ENCODE data around the gene GRIA1.

Gene GRIA1

DNA sequence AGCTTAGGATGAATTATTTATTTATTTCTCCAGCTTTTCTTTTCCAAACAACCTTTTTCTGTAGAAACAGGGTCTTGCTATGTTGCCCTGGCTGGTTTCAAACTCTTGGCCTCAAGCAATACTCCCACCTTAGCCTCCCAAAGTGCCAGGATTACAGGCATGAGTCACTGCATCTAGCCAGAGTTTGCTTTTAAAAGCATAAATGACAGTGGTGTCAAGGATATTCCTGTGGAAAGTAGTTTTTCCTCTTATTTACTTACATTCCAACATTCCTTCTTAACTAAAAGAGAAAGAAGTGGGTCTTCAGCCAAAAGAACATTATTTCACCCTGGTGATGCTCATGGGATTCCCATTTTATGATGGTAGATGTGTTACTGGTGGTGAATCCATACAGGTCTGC is 62.4 kb downstream of the GRIA1 start:
- DNase-seq, result no peak

DNA sequence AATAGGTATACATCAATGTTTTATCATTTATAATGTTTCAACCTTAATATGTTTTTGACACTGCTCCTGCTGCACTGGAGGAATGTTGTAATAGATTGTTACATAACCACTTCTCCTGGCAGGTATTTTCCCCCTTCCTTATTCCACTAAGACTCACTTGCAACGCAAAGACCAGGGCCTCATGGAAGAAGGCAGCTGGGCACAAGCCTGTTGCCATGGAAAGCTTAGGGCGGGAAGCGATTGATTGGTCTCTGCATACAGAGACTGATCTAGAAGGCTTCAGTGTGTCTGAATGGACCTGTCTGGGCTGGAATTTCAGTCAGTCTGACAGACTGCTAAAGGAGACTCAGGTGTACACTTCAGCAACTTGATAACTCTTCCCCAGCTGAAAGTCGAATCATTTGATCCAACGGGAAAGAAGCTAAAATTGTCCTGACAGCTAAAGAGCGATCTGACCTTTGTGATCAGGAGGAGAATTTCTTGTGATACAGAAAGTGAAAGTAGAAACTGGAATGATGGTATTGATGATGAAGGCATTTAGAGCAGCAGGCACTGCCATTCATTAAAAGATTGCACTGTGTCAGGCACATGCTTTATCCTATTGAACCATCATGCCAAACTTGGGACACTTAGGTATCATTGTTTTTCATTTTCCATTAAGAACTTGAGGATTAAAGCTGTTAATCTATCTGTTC is 65.1 kb downstream of the GRIA1 start:
- no peak for DNase-seq

DNA sequence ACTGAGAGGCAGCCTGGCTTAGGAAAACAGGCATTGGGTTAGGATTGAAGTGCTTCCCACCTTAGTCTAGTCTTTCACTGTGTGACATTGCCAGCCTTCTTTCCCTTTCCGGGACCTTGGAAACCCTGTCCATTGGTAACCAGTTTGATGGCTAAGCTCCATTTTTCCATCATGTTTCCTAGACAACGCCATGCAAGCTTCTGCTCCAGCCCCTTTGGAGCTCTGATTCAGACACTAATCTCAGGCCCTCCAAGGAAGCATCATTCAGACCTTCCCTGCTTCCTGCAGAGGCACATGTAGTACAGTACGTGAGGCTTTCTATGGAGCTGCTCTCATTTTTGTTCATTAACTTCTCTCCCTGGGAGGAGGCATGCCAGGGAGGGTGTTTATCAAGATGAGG is 68.5 kb downstream of the GRIA1 start:
- DNase-seq, result no peak

DNA sequence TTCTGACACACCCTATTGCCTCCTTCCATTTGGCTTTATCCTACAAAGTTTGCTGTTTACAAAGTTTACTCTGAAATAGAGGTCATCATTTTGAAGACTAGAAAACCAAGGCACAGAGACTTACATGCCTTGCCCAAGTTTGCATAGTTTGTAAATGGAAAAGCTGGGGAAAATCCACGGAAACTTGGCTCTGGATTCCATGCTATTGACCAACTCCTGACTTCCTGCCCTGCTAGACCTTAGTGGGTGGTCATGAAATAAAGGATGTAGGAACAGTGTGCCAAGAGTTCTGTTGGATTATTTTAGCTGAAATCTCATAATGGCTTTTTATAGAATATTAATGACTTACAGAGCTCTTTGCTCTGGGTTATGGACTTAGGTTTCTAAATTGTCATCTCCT is 69.5 kb downstream of the GRIA1 start:
- no peak for DNase-seq

DNA sequence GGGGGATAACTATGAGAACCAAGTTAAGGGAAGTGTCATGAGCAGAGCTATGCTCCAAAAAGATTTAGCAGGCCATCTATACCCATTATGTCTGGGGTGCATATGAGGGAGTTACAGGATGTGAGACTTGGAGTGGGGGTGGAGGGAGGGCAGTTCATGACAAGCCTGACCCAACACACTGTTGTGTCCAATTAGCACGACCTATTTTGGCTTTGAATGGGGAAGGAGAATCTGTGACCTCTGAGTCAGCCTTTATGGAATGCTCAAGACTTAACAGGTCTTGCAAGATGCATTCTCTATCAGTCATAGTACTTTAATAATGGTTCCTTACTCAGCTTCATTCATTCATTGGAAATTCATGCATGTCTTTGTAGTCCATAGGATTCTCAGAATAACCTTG is 71.7 kb downstream of the GRIA1 start:
- no peak for DNase-seq

DNA sequence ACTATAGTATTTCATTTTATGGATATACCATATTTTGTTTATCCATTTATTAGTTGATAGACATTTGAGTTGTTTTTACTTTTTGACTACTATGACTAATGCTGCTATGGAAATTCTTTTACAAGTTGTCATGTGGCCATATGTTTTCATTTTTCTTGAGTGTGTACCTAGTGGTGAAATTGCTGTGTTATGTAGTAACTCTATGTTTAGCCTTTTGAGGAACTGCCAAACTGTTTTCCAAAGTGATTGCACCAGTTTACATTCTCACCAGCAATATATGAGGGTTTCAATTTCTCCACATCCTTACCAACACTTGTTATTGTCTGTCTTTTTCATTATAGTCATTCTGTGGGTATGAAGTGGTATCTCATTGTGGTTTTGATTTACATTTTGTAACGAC is 75.4 kb downstream of the GRIA1 start:
- DNase-seq, result no peak

DNA sequence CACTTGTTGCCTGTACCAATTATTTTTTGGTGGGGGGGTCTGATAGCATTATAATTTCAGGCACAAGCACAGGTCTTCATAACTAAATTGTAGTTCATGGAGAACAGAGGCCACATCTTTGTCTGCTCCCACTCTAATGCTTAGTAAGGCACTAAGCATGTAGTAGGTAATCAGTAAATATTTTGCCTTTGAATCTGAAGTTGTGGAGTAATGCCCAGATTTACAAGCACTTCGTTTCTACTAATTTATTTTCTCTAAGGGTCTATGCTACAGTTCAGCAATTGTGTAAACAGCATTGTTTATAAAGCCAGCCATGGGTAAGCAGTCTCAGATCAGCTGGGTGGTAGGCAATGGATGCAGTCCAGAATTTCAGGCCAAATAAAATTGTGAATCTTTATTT is 78.6 kb downstream of the GRIA1 start:
- DNase-seq, result no peak

DNA sequence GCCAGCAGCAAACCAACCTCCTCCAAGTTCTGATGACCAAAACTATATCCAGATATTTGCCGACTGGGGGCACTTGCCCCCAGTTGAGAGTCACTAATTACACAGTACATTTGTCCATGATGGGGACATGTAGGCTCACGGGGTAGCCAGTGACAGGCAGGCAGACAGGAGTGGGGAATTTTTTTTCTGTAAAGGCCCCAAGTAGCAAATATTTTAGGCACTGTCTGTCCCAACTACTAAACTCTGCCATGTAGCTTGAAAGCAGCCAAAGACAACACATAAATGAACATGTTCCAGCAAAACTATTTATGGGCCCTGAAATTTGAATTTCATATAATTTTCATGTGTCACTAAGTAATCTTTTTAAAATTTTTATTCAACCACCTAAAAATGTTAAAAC is 80.7 kb downstream of the GRIA1 start:
- DNase-seq, result no peak

DNA sequence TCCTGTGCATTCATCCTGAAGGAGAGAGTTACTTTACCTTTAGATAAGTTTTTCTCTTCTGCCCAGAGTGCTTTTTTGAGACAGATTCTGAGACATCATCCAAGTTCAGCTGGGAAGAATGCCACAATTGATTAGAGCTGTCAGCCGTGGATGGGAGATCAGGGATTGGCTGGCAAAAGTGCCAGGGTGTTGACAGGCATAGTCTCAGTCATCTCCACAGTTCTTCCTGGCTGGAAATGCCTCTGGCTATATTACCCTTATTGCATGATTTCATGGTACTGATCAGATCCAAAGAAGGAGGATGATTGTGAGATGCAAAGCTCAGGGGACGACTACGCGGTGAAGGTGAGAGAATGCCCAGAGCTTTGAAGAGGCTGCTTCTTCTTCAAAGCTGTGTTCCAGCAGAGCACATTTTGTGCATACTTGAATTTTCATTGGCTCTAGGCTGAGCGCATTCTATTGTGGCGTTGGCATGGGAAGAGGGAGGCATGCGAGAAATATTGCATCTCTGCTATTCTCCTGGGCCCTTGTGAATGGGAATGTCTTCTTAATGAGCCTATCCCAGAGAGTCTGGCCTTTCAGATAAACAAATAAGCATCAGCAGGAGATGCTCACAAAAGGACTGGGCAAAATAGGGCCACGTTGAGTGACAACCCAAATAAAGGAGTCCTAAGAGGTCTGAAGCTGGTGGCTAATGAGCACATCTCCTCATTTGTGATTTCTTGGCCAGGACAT is 82.1 kb downstream of the GRIA1 start:
- no peak for DNase-seq

DNA sequence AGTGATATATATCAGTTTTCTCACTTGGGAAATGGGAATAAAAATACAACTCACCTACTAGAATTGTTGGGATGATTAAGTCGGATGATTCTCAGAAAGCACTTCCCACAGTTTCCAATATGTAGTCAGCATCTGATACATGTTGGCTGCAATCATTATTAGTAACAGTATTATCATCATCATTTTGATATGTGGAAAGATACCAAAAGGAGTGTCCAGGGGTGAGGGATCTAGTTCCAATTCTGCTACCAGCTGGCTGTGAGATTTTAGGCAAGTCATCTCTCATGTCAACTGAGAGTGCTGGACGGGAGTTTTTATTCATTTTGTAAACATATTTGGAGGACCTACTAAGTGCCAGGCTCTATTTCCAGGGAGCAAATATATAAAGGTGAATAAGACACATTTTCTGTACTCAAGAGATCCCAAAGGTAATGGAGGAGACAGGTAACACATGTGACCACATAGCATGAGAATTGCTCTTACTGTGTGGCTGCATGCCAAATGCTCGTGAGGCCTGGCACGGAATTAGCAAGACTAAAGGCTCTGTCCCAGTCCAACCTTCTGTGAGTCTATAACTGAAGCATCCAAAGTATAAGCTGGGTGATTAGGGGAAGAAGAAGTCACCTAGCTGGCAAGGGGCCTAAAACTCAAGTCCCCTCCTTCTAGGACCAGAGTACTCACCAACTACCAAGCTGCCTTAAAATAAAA is 83.0 kb downstream of the GRIA1 start:
- DNase-seq, result no peak

DNA sequence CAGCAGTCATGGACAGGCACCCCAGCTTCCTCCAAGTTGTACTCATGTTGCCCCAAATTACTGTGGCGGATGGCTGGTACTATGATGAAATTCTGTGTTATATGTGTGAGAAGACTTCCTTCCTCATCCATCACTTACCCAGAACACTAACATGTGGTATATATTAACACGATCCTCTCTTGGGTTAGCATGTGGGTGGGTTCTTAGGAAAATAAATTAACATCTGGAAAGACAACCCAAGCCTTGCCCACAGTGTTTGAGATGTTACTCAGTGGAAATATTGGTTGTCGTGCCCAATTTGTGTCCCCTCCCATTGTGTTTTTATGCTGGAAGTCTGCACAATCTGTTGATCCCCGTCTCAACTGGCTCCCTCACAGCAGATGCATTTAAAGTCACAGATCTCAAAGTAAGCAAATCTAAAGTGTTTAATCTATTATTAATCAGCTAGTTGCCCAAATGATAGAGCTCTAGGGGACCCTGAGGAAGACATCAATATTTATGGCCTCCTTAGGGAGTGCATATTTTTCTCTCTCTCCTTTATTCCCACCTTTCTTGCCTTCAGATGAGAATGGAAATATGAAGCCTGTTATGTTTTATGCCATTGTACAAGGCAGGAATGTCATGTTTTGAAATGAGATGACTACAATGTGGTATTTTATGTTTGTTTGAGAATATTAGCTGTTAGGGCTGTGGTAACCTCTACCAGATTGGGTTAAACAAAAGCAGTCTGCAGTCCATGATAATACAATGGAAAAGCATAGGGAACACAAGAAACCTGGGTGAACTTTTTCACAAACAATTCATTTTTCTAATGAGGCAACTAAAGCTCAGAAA is 93.9 kb downstream of the GRIA1 start:
- no peak for DNase-seq

DNA sequence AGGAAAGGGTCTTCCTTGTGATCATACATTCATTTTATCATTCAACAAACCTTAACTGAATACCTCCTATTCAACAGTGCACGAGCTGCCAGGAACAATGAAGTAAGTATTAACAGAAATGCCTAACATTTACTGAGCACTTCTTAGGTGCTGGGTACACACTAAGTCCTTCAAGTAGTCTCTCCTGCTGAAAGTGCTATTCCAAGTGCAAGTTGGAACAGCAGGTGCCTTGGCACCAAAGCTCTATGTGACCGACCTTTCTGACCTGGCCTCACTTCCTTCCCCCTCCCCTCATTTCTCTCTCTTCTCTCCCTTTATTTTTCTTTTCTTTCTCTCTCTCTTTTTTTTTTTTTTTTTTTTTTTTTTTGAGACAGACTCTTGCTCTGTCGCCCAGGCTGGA is 94.5 kb downstream of the GRIA1 start:
- no peak for DNase-seq

DNA sequence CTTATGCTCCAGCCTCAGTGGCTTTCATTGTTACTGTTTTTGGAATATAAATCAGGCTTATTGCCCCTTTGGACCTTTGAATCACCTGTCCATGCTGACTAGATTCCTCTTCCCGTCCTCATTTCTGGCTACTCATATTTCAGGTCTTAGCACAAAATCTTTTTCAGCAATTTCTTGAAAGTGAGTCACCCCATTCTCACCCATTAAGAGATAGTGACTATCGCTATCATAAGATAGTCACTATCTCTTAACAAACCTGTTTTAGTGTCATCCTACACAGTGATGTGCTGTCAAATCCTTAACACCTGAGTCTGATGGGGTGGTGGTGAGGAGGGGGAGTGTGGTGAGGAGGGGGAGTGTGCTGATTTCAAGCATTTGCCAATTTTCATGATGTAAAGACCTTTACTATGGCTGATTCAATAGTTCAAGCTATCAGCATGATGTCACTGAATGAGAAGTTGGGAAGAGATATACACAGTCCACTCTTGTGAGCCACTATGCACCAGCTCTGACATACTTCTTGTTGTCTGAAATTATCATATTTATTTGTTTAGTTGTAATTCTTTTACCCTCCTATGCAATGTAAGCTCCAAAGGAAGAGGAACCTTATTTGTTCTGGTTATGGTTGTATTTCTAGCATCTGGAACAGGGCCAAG is 95.3 kb downstream of the GRIA1 start:
- DNase-seq, result no peak

DNA sequence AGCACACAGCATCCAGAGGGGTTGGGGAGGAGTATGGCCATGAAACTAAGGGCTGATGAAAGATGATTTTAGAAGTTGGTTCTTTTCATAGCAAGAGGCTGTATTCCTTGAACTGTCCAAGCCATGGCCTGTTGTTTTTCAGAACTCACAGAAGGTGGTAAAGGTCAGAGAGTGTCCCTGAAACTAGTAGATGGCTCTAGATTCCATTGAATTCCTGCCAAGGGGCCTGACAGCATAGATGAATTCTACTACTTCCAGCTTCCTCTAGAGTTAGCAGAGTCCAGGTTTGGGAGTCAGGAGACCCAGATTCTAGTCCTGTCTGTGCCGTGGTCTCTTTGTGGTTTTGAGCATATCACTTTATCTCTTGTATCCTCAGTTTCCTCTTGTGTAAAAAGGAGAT is 101.6 kb downstream of the GRIA1 start:
- DNase-seq, result no peak

DNA sequence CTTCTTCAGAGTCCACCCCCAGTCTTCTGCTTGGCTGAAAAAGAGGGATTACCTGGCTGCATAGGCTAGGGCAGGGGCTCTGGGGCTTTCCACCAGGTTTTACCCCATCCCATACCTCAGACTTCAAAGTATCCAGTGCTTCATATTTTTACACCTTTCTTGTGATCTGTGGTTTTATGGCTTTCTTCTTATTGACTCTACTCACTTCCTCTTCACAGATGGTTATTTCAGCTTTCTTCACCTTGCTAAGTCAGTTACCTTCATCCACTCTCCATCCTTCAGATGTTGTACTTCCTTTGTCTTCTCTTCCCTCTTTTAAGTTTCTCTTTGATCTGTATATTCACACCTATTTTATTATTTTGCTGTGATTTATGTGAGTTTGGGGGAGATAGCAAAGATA is 104.3 kb downstream of the GRIA1 start:
- DNase-seq, result no peak

DNA sequence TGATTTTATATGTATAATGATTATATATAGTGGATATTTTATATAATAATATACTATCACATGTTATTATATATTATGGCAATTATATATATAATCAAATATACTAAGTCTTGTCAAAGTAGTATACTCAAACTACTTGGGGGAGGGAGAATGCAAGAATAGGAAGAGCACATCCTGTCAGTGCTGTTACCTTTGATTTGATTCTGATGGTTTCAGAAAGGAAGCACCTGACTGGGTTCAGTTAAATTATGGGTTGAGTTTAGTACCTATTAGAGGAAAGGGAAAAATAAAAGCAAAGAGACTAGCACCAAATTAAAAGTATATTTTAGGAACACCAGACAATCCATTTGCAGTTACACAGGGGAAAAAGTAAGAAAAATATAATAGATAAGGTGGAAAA is 107.6 kb downstream of the GRIA1 start:
- no peak for DNase-seq

DNA sequence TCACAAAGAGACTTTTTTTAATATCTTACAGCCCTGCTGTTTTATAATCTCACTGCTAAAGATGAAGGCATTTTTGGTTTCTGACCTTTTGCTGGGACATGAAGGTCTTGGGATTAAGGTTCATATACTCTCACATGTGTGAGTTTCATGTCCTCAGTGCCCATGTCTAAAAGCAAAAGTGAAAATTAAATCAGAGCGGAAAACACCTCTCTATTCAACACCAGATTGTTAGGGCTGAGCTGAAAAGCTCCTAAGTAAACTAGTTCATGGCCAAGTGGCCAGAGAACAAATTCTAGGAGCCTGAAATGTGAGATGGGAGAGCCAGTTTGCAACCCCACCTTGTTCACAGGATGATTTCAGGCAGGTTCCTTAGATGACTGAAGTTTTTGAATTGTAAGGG is 110.9 kb downstream of the GRIA1 start:
- DNase-seq, result no peak

DNA sequence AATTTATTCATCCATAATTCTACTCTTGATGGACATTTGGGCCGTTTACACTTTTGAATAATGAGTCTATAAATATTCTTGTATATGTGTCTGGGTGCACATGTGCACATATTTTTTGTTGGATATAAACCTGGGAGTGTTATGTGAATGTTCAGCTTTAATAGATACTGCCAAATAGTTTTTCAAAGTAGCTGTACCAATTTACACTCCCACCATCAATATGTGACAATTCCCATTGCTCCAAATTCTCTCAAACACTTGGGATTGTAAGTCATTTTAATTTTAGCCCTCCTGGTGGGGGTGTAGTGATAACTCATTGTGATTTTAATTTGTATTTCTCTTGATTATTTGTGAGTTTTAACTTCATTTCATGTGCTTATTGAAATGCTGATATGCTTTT is 114.9 kb downstream of the GRIA1 start:
- DNase-seq, result no peak

DNA sequence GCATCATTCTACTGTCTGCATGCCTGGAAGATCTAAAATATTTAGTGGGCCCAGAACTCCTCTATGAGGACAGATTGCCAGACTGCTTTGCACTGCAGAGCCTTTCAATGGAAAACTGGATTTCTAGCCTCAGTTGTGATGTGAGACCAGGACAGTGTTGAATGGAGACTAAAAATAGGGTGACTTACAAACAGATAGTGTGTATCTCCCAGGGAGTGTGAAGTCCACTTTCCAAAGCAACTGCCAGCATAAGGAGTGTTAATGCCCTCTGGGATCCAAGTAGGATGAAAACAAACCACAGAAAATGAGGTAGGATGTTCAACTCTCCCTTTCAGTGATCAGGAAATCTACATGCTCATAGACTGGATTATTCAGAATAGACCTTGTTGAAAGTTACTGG is 119.5 kb downstream of the GRIA1 start:
- no peak for DNase-seq

DNA sequence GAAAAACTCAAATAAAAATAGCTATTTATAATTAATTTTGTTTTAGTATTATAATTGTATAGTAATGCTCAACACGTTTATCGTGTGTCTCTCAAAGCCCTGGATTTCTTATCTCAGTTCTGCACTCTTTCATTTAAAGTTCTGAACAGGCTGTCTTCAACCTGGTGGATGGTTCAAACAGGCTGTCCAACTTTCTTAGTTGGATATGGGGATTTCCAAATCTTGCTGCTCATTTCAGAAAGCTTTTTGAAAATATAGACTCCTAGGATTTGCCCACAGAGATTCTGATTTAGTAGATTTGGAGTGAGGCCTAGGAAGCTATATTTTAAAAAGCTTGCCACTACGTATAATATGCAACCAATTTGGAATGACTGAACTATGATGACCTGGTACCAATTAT is 120.3 kb downstream of the GRIA1 start:
- no peak for DNase-seq

DNA sequence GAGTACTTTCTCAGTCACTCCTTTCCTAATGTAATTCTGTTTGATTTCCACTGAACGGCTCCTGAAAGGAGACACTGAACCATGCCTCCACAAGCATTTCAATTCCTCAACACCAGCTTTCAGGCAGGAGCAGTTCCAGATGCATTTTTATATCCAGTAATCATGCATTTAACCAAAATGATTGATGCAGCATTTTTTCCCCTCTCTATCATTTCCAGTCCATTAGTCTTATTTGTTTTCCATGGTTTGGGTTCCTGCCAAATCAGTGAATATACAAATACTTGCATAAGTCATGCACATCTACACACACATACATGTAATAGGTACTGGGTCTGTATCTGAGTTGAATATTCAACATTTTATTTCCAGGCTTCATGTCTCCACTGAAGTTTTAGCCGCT is 122.7 kb downstream of the GRIA1 start:
- DNase-seq, result no peak

DNA sequence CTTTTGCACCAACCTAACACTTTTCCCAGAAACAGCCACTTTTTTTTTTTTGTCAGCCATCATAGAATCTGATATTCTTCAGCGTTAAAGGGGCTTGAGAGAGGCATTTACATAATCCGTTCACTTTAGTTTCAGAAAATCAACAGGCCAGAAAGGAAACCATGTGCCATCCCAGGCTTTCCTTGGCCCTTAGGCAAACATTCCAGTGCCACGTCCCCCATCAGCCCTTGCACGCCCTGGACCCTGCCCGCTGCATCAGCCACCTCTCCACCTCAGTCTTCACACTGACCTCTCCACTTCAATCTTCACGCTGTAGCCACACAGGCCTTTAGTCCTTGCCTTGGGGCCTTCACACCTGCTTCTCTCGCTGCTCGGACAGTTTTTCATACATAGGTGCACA is 123.2 kb downstream of the GRIA1 start:
- DNase-seq, result no peak

DNA sequence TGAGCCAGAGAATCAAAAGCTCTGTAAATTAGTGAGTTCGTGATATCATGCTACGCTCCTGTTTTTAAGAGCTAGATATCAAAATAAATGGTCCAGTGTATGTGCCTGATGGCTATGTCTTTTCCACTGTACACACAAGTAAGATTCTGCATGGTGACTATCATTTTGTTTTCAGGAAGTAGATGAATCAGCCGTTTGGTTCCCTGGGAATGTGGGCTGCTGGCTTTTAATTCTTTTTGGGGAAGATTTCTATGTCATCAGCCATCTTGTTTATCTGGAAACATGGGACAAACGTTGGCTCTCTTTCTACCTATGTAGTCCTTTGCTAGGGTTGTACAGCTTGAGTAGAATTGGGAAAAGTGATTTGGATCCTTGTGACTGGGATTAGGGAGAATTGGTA is 126.7 kb downstream of the GRIA1 start:
- no peak for DNase-seq
